GM23338 (cell line): Measurements from ENCODE around the gene FAF1. TPM values are rescaled to one million over a fixed set of nuclear protein-coding genes. Genes with fewer than 3 reads are reported as not detected.

Experiments used
- ATAC-seq: fragments of 200-7000 bp; cut with Tn5 transposase; 3 replicates; pipeline ENCODE4 v1.9.1; 2020
- DNase-seq: peaks from one replicate; pipeline ENCODE4 v3.0.0-alpha.2; 2015; ENCODE audit warnings: low spot score
- H2AFZ ChIP-seq: fragments of 200-600 bp; sonication (generic); 2 replicates; pipeline ENCODE4 v1.8.0; 2016; ENCODE audit warnings: antibody characterized with exemption, mild to moderate bottlenecking, moderate library complexity
- H3F3A ChIP-seq: fragments of 200-600 bp; sonication (generic); replicated peaks from 2 replicates; pipeline ENCODE4 v1.8.0; 2017; ENCODE audit warnings: antibody characterized with exemption, mixed run types, low read depth
- H3K27ac ChIP-seq: fragments of 200-600 bp; sonication (generic); 2 replicates; pipeline ENCODE4 v1.6.1; 2016; ENCODE audit warnings: low read depth
- H3K27me3 ChIP-seq: fragments of 200-600 bp; sonication (generic); 2 replicates; pipeline ENCODE4 v1.8.0; 2016; ENCODE audit warnings: mild to moderate bottlenecking, mixed run types, moderate library complexity; ENCODE audit not compliant: insufficient read depth
- H3K36me3 ChIP-seq: fragments of 200-600 bp; sonication (generic); 2 replicates; pipeline ENCODE4 v1.8.0; 2016; ENCODE audit warnings: mild to moderate bottlenecking; ENCODE audit not compliant: insufficient read depth
- H3K4me1 ChIP-seq: fragments of 200-600 bp; sonication (generic); 2 replicates; pipeline ENCODE4 v1.8.0; 2016; ENCODE audit warnings: mild to moderate bottlenecking, moderate library complexity; ENCODE audit not compliant: insufficient read depth
- H3K4me2 ChIP-seq: fragments of 200-600 bp; sonication (generic); 2 replicates; pipeline ENCODE4 v1.7.1; 2017; ENCODE audit warnings: mixed run types
- H3K4me3 ChIP-seq: fragments of 200-600 bp; sonication (generic); 2 replicates; pipeline ENCODE4 v1.6.1; 2016; ENCODE audit warnings: mixed run types
- H3K79me2 ChIP-seq: fragments of 200-600 bp; sonication (generic); replicated peaks from 2 replicates; pipeline ENCODE4 v1.8.0; 2017; ENCODE audit warnings: mild to moderate bottlenecking; ENCODE audit not compliant: insufficient read depth
- H3K9me2 ChIP-seq: fragments of 200-600 bp; sonication (generic); 2 replicates; pipeline ENCODE4 v1.8.0; 2017; ENCODE audit not compliant: insufficient read depth
- H4K20me1 ChIP-seq: fragments of 200-600 bp; sonication (generic); replicated peaks from 2 replicates; pipeline ENCODE4 v1.8.0; 2017; ENCODE audit warnings: mild to moderate bottlenecking; ENCODE audit not compliant: insufficient read depth
- H3K27ac Mint-ChIP-seq: 2 replicates; pipeline ENCODE4 v1.8.0; 2020; ENCODE audit warnings: inconsistent platforms, mild to moderate bottlenecking, moderate library complexity, mixed read lengths
- H3K27me3 Mint-ChIP-seq: 3 replicates; pipeline ENCODE4 v1.8.0; 2022; ENCODE audit warnings: low read depth, mild to moderate bottlenecking, moderate library complexity, mixed read lengths, inconsistent platforms; ENCODE audit not compliant: insufficient read depth, poor library complexity
- H3K36me3 Mint-ChIP-seq: 3 replicates; pipeline ENCODE4 v1.8.0; 2021; ENCODE audit warnings: low read depth, mild to moderate bottlenecking, inconsistent platforms, moderate library complexity, mixed read lengths
- H3K4me1 Mint-ChIP-seq: 3 replicates; pipeline ENCODE4 v1.8.0; 2020; ENCODE audit warnings: mild to moderate bottlenecking, inconsistent platforms, mixed read lengths
- H3K4me3 Mint-ChIP-seq: 3 replicates; pipeline ENCODE4 v1.8.0; 2021; ENCODE audit warnings: moderate library complexity, mild to moderate bottlenecking, inconsistent platforms, mixed read lengths
- H3K9me3 Mint-ChIP-seq: 3 replicates; pipeline ENCODE4 v1.8.0; 2020; ENCODE audit warnings: moderate library complexity, mild to moderate bottlenecking, inconsistent platforms, mixed read lengths
- ETS1 ChIP-seq: IDR thresholded peaks from 2 replicates; pipeline ENCODE4 v1.6.1; 2016; ENCODE audit warnings: antibody characterized with exemption
- JUNB ChIP-seq: IDR thresholded peaks from one replicate; pipeline ENCODE4 v1.6.1; 2016; ENCODE audit warnings: antibody characterized with exemption; ENCODE audit not compliant: unreplicated experiment
- NANOG ChIP-seq: IDR thresholded peaks from 2 replicates; pipeline ENCODE4 v1.6.1; 2016; ENCODE audit warnings: antibody characterized with exemption, borderline replicate concordance
- REST ChIP-seq: IDR thresholded peaks from one replicate; pipeline ENCODE4 v1.6.1; 2018; ENCODE audit warnings: antibody characterized with exemption; ENCODE audit not compliant: unreplicated experiment
- STAT1 ChIP-seq: IDR thresholded peaks from one replicate; pipeline ENCODE4 v1.6.1; 2016; ENCODE audit warnings: antibody characterized with exemption; ENCODE audit not compliant: unreplicated experiment
- ZNF331 ChIP-seq: fragments of 250-450 bp; sonication (Bioruptor Pico); IDR thresholded peaks from 2 replicates; pipeline ENCODE4 v1.5.0; 2020; ENCODE audit warnings: low read depth, mild to moderate bottlenecking, moderate library complexity
- ZNF462 ChIP-seq: fragments of 250-450 bp; sonication (Bioruptor Pico); IDR thresholded peaks from 2 replicates; pipeline ENCODE4 v1.5.0; 2020; ENCODE audit warnings: mild to moderate bottlenecking, moderate library complexity
- polyA plus RNA-seq: library from polyadenylated mRNA; unstranded; fragments of >200 nt; fragmentation: Nextera tagmentation; extraction: Ambion mirVana; gene quantifications from 2 replicates; pipeline ENCODE4 v1.2.1, GENCODE V29; 2016
- total RNA-seq: library from RNA; depleted of rRNA; stranded (reverse); fragments of >200 nt; shearing (Covaris generic); gene quantifications from 2 replicates; pipeline ENCODE4 v1.2.3, GENCODE V29; 2014

The FAF1 gene
- total and polyA plus RNA-seq, 2 experiments from 2014 or later = 24.1 to 53.2 TPM

GRCh38 chr1:50523548-50523947 is 436.5 kb downstream of the FAF1 start (continued):
- TF ChIP-seq ZNF331 (no peak), ETS1 (no peak), ZNF462 (CRISPR knock-in tag) (no peak)

- H3K27me3 Mint-ChIP-seq = peaks cover 3% of the 10 kb centered on the region
- no peaks in the 10 kb centered on the region for H3K79me2 ChIP-seq
- no peaks in the 10 kb centered on the region for H3K4me1 Mint-ChIP-seq
- no peaks in the 10 kb centered on the region for H3K27me3 ChIP-seq
- no peak for ATAC-seq
- DNase-seq = no peak
- no peaks in the 10 kb centered on the region for H3K36me3 ChIP-seq
- H3K9me2 ChIP-seq = no peaks in the 10 kb centered on the region
- H3K27ac ChIP-seq = no peak overlapping the region
- no peak overlapping the region for H3K4me2 ChIP-seq
- peaks cover 6% of the 10 kb centered on the region for H3K9me3 Mint-ChIP-seq
- H3K27ac Mint-ChIP-seq = no peak overlapping the region
- peaks cover 8% of the 10 kb centered on the region; the same call in 2 of the 3 replicates for H3K36me3 Mint-ChIP-seq
- H2AFZ ChIP-seq = no peak overlapping the region
- H3K4me1 ChIP-seq = no peaks in the 10 kb centered on the region
- no peak overlapping the region for H3K4me3 ChIP-seq
- no peaks in the 10 kb centered on the region for H4K20me1 ChIP-seq
- H3F3A ChIP-seq = no peaks in the 10 kb centered on the region
- no peak overlapping the region for H3K4me3 Mint-ChIP-seq
- TF ChIP-seq NANOG = no peak
- no peak for TF ChIP-seq ETS1
- no peak for TF ChIP-seq JUNB
- TF ChIP-seq STAT1 = no peak
- no peak for TF ChIP-seq REST
Measured at GRCh38 chr1:50522691-50523342, 437.2 kb downstream of the FAF1 start.
